Pancreas (tissue), 10 donors: Measurements from ENCODE around the gene POLR2J. TPM values are rescaled to one million over a fixed set of nuclear protein-coding genes. Genes with fewer than 3 reads are reported as not detected.
"Not testable (repeated sequence)": the region's sequence is repeated elsewhere in the genome, so short reads cannot be mapped to it uniquely, and the experiment has no call there.

ENCODE experiments used
- ATAC-seq, 4 donors: fragments of 200-7000 bp; cut with Tn5 transposase; one replicate each; pipeline versions ENCODE4 v1.8.0 to v1.9.1; 2020; ENCODE audit warnings: mild to moderate bottlenecking in 4 of 4, moderate library complexity in 4 of 4
- DNase-seq, 6 donors: peaks; one replicate each; pipeline ENCODE4 v3.0.0-alpha.2; 2020
- FAIRE-seq: peaks from 2 replicates; lab custom pipeline; 2012; peaks lifted over from hg19 to GRCh38; lab: Jason Lieb, UNC
- H3K27ac ChIP-seq, 4 donors: fragments of 200-600 bp; sonication (generic); 1 replicate in 3 of 4; 2 replicates in 1 of 4; pipeline versions ENCODE4 v1.5.0 to v1.8.0; 2020
- H3K27me3 ChIP-seq, 4 donors: fragments of 200-600 bp; one replicate each; pipeline ENCODE4 v1.8.0; 2021
- H3K36me3 ChIP-seq, 3 donors: fragments of 200-600 bp; sonication (generic) in 1 of 3; one replicate each; pipeline versions ENCODE4 v1.5.0 to v1.8.0; 2020 to 2021
- H3K4me1 ChIP-seq, 3 donors: fragments of 200-600 bp; one replicate each; pipeline ENCODE4 v1.8.0; 2021
- H3K4me3 ChIP-seq, 4 donors: fragments of 200-600 bp; sonication (generic) in 2 of 4; one replicate each; pipeline versions ENCODE4 v1.5.0 to v1.8.0; 2020 to 2021
- H3K9me3 ChIP-seq, 4 donors: fragments of 200-600 bp; one replicate each; pipeline ENCODE4 v1.8.0; 2021
- CTCF ChIP-seq, 4 donors: fragments of 200-600 bp; sonication (generic) in 3 of 4; IDR thresholded peaks; one replicate each; pipeline versions ENCODE4 v1.5.0 to v1.8.0; 2021; ENCODE audit warnings: antibody characterized with exemption in 4 of 4
- WGBS, 2 donors: extraction: QIAGEN DNeasy Blood & Tissue Kit; methylation state at CpG; one replicate each; pipeline ENCODE4 v1.1.7; 2013; 5-methylcytosine and 5-hydroxymethylcytosine counted together
- intact Hi-C, 3 donors: fragments of 100-400 bp; cut with DNase I; formaldehyde crosslinking; loops; one replicate each; pipeline versions ENCODE4 v1.11.1 to v1.14.2; 2022
- polyA plus RNA-seq, 2 donors: library from polyadenylated mRNA; stranded (reverse); fragments of 200-250 nt; gene quantifications; one replicate each; pipeline ENCODE4 v1.2.3, GENCODE V29; 2013
- total RNA-seq, 6 donors: library from RNA; stranded (reverse); fragmentation: NEBNext Ultra II Directional in 4 of 6; extraction: Animal tissue kit (Norgen Biotek cat#: 25700) in 4 of 6; gene quantifications; one replicate each; pipeline versions ENCODE4 v1.2.1 to v1.2.4, GENCODE V29; 2021 to 2023
- donor health status: healthy with polysubstance abuse.
- donor health status: DM: no; HTN: no; CAD: no; lungs with moderate emphysema.
- donor health status: DM: no; HTN: no; CAD: no.
- donor health status: control.
- donor health status: control.
- donor health status: Bipolar disorder and iron deficiency.
- donor health status: DM: yes; HTN: yes; CAD: no.
- donor health status: DM: no; HTN: no; CAD: no.
- donor health status: DM: no; HTN: no; CAD: no.
- donor health status: DM: yes; HTN: yes; CAD: no.

Gene POLR2J
- total and polyA plus RNA-seq, 8 donors, result 16.5 to 59.8 (median 18.4) TPM

GRCh38 chr7:102457352-102457924 is 21.3 kb downstream of the POLR2J start:
- FAIRE-seq (no peak), DNase-seq (no peak)
- 93 to 95% methylated on average over 40 of the region's 40 CpGs for WGBS, 2 donors

GRCh38 chr7:102456327-102456726 is 22.4 kb downstream of the POLR2J start:
- DNase-seq (no peak), FAIRE-seq (no peak), ATAC-seq (no peak)
- no peak for TF ChIP-seq CTCF (IDR thresholded peaks at IDR 0.05)
- no peak overlapping the region for H3K4me3 ChIP-seq
- H3K27ac ChIP-seq, result no peak overlapping the region
- H3K9me3 ChIP-seq, result no peaks in the 10 kb centered on the region
- H3K36me3 ChIP-seq, result peaks cover 0 to 19% (median 0%) of the 10 kb centered on the region in 3 donors
- H3K27me3 ChIP-seq, result no peaks in the 10 kb centered on the region
- 89 to 93% methylated on average over 10 of the region's 10 CpGs for WGBS, 2 donors
- intact Hi-C loops, result no loop called here
- H3K4me1 ChIP-seq, result no peaks in the 10 kb centered on the region

More at GRCh38 chr7:102457352-102457924, 21.3 kb downstream of the POLR2J start:
- Histone ChIP-seq H3K9me3 (no peaks in the 10 kb centered on the region), H3K36me3 (peaks cover 0 to 19% (median 0%) of the 10 kb centered on the region in 3 donors), H3K4me1 (no peaks in the 10 kb centered on the region), H3K4me3 (no peak overlapping the region), H3K27me3 (no peaks in the 10 kb centered on the region), H3K27ac (no peak overlapping the region)
- intact Hi-C loops, result no loop called here
- TF ChIP-seq CTCF (IDR thresholded peaks at IDR 0.05), result no peak
- no peak for ATAC-seq

GRCh38 chr7:102455596-102455995 is 23.1 kb downstream of the POLR2J start:
- Histone ChIP-seq H3K27me3 (no peaks in the 10 kb centered on the region), H3K9me3 (no peaks in the 10 kb centered on the region), H3K4me1 (no peaks in the 10 kb centered on the region), H3K36me3 (peaks cover 0 to 19% (median 0%) of the 10 kb centered on the region in 3 donors), H3K4me3 (no peak overlapping the region), H3K27ac (no peak overlapping the region)
- TF ChIP-seq CTCF (IDR thresholded peaks at IDR 0.05), result no peak
- FAIRE-seq (no peak), ATAC-seq (no peak), DNase-seq (no peak)
- intact Hi-C loops, result no loop called here
- 91% methylated on average over 11 of the region's 11 CpGs for WGBS, 2 donors

- H3K36me3 ChIP-seq, result peaks cover 0 to 19% (median 0%) of the 10 kb centered on the region in 3 donors
- ATAC-seq, DNase-seq, H3K27ac ChIP-seq, intact Hi-C loops, FAIRE-seq, H3K9me3 ChIP-seq, H3K27me3 ChIP-seq, H3K4me1 ChIP-seq, H3K4me3 ChIP-seq: not testable (repeated sequence)
- 94 to 95% methylated on average over 10 of the region's 10 CpGs for WGBS, 2 donors
Observed at GRCh38 chr7:102454932-102455331, 23.8 kb downstream of the POLR2J start.

- H3K4me1 ChIP-seq, result no peaks in the 10 kb centered on the region
- no peaks in the 10 kb centered on the region for H3K27me3 ChIP-seq
- H3K27ac ChIP-seq, result no peak overlapping the region
- DNase-seq, result no peak
- peaks cover 0 to 19% (median 0%) of the 10 kb centered on the region in 3 donors for H3K36me3 ChIP-seq
- no peak for FAIRE-seq
- intact Hi-C loops, result no loop called here
- TF ChIP-seq CTCF (IDR thresholded peaks at IDR 0.05), result no peak
- WGBS, 2 donors, result 65 to 73% methylated on average over 12 of the region's 12 CpGs
- no peak overlapping the region for H3K4me3 ChIP-seq
- no peak for ATAC-seq
- no peaks in the 10 kb centered on the region for H3K9me3 ChIP-seq
Observed at GRCh38 chr7:102454468-102454867, 24.3 kb downstream of the POLR2J start.
